ENCODE results near the gene ANKRD66.
"Not testable (repeated sequence)": the region's sequence is repeated elsewhere in the genome, so short reads cannot be mapped to it uniquely, and the experiment has no call there.

The ANKRD66 gene

DNA sequence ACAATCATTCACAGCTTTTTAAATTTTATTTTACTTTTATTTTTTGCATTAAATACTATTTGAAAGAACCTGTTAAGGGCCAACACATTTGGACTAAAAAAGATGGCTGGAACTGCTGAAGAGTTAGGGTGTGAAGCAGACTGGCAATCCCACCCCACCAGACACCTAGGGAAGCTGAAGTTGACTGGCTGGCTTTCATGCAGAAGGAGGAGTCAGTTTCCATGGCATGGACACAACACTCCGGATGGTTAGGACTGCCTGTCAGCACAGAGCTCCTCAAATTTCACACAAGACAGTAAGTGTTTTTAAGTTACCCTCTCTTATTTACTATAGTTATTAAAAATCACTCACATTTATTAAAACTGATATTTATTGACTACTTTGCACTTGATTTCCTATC, at the start of gene ANKRD66:
TSS of gene ANKRD66 (plus strand) at position 238 of the 400 bp plus-strand sequence. CDS start 5,016 bp downstream, outside the sequence.
- no peak for DNase-seq (ENCODE audit: low read depth in 2 of 2)

DNA sequence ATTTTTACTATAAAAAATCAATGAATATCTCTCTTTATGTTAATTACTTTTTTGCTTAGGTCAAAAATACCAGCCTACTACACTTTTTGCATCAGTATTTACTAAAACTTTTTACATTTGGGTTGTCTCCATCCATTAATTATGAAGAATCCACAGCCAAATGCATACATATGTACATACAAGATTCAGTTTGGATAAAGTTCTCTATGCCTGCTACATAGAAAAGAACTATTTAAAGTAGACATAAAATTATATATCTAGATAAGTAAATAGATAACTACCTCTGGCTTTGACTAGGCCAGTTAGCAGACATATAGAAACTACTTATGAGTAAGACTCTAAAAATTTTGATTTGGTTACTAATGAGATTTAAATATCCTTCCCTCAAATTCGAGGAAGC, 46.8 kb upstream of the ANKRD66 start:
- no peak for DNase-seq (ENCODE audit: low read depth in 2 of 2)

DNA sequence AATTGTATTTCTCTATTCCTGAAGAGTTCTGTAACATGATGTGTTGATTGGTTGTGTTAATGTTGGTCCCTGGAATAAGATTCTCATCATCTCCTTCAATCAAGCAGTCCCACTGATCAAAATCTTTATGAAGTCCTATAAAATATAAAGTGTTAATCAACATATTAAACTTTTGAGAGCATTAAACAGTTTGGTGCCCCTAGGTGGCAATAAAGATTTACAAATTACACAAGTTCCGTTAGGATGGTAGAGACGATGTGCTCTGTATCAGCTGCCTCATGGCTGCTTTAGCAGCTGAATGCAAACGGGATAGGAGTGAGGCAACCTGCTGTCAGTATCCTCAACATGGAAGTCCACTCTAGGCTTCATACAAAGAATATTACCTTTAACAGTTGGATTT, 42.2 kb upstream of the ANKRD66 start:
- DNase-seq (ENCODE audit: low read depth in 2 of 2) = no peak

DNA sequence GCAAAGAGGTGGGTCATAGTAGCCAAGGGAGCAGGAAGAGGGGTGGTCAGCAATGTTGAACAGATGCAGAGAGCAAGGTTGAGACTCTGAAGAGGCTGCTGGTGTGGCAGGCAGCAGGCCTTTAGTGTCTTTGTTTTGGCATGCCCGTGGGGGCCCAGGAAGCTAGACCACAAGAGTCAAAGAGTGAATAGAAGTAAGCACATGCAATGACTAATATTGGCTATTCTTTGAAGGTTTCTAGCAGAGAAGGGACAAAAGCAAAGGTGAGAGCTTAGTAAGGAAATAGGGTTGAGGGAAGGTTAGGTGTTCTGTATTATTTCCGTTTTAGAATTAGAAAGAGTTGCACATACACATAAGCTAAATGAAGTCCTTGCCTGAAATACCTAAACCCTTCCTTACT, 40.3 kb upstream of the ANKRD66 start:
- DNase-seq (ENCODE audit: low read depth in 2 of 2) = no peak

DNA sequence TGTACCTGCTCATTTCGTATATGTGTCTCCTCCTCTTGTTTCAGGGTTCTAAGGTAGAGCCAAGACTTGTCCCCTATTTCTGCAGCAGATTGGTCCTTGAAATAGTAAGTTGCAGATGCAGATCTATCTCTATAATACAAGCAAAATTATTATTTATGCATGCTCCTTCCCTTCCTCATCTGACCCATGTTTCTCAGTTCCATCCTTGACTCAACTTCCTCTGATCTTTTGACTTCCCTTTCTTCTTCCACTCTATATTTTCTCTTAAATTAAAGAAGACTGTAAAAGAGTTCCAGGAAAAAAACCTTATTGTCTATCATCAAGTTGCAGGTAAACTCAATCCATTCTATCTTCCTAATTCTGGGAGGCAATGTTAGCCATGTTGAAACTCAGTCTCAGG, 35.2 kb upstream of the ANKRD66 start:
- DNase-seq (ENCODE audit: low read depth in 2 of 2) = no peak

DNA sequence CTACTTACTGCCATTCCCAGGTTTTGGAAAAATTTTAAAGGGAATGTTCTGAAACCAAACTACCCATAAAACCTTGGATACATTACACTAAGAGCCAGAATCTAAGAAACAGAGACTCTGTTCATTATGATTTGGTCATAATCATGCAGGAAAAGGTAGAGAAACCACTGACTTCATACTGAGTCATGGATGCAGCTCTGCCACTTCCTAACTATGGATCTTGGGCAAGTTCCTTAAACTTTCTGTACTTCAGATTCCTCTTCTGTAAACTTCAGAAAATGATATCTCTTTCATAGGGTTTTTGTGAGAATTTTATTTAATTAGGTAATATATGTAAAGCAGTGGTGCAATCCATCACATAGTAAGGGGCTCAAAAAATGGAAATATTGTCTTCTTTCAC, 31.6 kb upstream of the ANKRD66 start:
- no peak for DNase-seq (ENCODE audit: low read depth in 2 of 2)

DNA sequence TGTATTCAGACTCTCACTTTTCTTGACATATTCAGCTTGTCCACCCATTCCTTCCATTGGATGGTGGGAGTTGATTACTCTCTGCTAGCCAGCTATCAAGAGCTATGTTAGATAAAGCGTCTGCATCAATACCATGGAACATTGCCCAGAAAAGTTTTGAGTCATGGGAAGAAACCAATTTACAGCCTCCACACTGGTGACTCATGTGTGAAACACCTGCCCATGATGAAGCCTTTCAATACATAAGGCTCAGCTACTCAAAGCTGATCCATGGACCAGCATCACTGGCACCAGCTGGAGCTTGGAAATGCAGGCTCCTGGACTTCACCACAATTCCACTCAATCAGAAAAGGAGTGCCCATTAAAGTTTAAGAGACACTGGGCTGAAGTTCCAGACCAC, 27.6 kb upstream of the ANKRD66 start:
- no peak for DNase-seq (ENCODE audit: low read depth in 2 of 2)

DNA sequence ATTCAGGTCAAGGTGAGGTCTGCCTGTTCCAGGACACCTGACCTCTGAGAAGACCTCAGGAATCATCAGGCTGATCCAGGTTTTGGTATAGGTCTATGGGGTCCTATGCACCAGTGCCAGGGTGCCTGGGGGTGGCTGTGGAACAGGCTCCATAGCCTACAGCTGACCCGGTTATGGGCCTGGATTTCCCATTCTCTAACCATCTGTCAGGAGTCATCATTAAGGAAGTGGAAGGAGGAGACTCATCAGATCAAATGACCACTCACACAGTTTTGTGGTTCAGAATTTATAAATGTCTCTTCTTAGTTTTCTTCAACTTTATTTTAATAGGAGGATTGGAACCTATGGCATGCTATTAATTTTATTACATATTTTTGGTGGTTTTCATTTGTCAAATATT, 26.3 kb upstream of the ANKRD66 start:
- DNase-seq (ENCODE audit: low read depth in 2 of 2) = no peak

DNA sequence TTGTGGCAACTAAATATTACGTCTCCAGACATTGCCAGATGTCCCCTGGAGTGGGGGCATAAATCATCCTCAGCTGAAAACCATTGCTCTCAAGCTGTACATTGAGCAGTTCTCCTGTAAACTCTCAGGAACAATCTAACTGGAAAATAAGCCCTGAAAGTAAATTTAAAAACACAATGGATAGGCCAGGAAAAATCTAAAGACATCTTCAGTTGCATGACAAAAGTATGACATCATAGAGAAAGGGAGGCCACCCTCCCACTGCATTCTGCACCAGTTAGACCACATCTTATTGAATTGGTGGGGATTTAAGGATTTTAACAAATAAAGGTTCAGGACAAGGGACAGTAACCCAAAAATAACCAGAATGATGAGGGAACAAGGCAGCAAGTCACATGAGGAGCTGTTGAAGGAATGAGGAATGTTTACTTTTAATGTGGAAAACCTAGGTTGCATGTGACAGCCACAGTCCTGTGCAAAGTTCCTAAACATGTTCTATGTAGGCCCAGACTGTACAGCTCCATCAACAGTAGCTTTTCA, 16.9 kb upstream of the ANKRD66 start:
- DNase-seq (ENCODE audit: low read depth in 2 of 2) = no peak

DNA sequence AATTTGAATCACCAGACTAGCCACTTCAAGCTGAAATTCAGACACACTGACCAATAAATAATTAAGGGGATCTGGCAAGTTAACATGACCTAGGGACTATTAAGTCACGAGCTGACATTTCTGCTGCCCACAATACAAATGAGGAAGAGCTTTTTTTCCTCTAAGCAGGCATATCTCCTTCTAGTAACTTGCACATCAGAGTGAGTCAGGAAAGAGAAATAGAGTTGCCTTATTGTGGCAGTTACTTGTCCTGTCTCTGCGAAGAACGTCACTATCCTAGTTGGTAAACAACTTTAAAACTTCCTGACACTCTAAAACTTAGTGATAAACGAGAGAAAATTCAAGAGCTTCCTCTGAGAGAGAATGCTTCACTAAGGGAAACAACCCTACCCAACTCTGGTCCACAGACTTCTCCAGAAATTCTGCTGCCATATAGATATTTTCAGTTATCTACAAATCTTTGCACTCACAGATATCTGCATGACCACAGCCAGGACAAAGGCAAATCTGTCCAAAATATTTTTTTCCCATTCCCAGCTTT, 15.7 kb upstream of the ANKRD66 start:
- DNase-seq (ENCODE audit: low read depth in 2 of 2) = no peak

DNA sequence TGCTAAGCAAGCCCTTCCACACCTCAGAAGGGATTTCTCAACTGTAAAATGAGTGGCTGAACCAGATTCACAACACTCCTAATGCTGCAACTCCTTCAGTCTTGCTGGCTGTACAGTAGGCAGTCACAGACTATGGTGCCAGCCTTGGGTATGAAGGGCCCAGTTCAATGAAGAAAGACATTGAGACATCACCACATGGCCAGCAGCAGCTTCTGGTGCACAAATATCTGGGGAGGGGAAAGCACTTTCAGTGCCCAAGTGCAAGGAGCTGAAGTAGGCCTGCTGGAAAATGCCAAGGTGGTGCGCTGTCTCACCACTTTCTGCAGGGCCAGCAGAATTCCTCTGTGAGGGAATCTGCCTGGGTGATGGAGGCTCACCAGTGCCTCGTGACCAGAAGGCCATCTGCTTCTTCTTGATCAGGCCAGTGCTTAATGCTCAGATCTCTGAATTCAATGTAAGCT, 13.4 kb upstream of the ANKRD66 start:
- no peak for DNase-seq (ENCODE audit: low read depth in 2 of 2)

DNA sequence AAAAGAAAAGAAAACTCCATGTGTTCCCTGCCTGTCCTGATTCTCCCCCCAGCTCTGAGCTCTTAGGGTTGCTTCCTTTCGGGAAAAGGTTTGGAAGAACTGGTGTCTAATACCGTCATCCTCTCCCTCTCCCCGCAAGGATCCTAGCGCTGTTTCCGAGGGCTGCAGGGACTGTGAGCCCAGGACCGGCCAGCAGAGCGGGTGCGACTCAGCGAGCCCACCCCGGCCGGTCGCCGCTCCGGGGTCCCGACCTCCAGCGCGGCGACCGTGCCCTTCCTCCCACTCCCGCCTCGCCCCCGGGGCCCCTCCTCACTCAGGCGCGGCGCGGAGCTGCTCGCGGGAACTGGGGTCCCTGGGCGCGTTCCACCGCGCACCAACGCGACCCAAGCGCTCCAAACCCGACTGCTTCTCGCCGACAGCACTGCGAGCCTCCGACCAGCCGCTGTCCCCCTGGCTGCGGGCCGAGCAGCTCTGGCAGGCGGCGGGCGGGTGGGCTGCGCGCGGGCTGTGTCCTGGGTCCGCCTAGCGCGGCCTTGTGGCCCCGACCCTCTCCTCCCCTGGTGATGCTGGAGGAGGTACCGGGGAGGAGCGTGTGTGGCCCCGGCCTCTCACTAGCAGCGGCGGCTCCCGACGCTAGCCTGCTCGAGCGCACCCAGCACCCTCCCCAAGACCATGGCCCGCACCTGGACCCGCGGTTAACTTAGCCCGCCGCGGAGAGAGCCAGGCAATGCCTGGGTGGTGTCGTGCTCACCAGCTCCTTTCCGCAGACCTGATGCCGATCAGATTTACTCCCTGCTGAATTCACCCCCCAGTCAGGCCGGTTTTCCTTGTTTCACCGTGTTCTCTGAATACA, 11.6 kb upstream of the ANKRD66 start, which contains the start of gene PLA2G7:
TSS of gene PLA2G7 (minus strand) at position 509 of the 853 bp plus-strand sequence. CDS start 12,484 bp downstream, outside the sequence.
- no peak for DNase-seq (ENCODE audit: low read depth in 2 of 2)

DNA sequence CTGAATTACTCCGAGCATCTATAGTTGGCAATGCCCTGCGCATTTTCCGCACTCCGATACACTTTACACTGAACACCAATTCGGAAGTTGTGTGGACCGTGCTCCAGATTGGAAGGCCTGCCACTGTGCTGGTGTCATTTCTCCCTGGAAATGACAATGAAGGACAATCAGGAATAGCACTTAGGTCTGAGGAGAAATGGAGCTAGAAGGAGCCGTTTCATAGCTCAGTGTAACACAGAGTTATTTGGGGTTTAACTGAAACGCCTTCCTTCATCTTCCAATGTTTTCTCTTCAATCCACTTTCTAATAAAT, 11.1 kb upstream of the ANKRD66 start:
- no peak for DNase-seq (ENCODE audit: low read depth in 2 of 2)

DNA sequence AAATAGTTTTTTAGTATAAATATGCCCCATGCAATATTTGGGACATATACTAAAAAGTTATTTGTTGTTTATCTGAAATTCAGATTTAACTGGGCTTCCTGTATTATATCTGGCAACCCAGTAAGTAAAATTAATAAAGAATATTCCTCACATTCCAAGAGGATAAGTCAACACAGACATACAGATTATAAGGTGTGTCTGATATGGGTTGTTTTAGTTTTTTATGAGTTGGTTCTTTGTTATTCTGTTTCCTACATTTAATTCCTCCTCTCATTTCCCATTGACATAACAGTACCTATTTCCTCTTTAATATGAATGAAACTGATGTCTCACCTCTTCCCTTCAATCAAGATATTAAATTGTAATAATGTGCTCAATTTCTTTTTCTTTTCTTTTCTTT, 9.8 kb upstream of the ANKRD66 start:
- no peak for DNase-seq (ENCODE audit: low read depth in 2 of 2)

DNA sequence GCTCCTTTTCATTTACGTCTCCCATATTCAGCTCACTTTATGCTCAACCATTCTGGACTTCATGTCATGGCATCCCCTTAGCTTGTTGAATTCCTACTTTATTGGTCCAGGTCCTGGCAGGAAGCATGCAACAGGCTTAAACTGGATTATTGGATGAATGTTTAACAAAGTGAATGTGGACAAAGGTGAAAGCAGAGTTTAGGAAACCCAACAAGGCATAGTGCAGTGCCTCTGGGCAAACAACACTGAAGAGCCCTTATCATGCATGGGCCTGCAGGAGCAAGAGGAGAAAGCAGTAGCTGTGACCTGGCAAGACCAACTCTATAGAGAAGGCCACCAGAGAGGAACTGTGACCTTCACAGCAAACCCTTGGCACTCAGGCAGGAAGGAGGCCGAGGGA, 5.3 kb upstream of the ANKRD66 start:
- no peak for DNase-seq (ENCODE audit: low read depth in 2 of 2)

DNA sequence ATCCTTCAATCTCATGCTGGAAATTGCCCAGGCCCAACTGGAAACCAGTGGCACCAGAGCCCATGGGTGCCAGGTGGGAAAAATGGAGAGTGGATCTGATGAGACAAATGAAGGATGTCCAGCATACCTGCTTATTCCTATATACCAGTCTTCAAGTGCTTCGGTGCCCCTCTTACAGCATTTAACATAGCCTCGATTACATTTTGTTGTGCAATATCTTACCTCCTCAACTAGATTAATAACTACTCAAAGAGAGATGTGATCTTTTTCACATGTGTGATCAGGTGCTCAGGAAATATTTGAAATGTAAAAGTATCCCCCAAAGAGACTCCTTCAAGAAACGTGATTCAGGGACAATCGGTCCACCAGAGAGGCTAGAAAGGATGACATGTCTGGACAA, 4.8 kb upstream of the ANKRD66 start:
- DNase-seq (ENCODE audit: low read depth in 2 of 2) = no peak

DNA sequence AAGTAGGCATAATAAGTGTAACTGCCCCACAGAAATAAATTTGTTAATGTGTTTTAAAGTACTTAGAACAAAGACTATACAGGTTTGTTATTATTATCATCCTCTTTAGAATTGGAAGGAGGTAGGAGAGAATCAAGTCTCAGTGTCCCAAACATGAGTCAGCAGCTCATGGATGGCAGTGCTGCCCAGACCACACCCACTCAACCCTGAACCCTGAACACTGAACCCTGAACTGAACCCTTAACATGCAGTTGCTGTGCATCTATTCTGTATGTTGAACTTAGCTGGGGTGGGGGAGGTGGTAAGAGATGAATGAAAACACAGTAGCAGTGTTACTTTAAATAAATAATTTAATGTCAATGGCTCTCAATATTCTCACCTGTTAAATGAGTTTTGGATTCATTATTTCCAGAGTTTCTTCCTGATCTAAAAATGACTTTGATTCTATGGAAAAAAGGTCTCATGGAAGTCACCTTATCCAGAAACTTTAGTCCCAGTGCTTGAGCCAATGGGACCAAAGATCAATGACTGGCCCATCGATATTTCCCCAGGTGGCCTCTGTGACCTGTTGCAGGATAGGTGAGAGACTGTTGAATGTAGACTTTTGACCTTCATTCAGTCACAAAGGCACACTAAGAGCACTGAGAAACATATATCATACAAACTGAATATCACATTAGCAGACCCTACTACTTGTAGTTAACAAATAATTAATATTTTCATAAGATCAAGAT, 3.1 kb upstream of the ANKRD66 start:
- no peak for DNase-seq (ENCODE audit: low read depth in 2 of 2)

DNA sequence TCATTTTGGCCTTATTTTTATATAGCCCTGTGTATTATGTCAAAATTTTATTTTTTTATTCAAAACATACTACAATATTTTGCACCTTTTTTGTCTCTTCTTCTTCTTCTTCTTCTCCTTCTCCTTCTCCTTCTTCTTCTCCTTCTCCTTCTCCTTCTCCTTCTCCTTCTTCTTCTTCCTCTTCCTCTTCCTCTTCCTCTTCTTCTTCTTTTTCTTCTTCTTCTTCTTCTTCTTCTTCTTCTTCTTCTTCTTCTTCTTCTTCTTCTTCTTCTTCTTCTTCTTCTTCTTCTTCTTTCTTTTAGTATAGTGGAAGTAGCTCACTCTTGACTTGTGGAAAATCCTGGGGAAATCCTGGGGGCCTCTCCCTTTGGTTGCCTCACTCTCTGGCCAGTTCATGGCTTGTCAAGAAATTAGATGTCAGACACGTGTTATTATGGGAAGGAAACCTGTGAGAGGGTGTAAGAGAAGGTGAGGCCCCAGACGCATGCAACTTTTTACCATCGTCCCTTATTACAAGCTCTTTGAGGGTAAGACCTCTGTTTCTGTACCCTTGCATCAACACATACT, 2.5 kb upstream of the ANKRD66 start:
- DNase-seq (ENCODE audit: low read depth in 2 of 2) = not testable (repeated sequence)

DNA sequence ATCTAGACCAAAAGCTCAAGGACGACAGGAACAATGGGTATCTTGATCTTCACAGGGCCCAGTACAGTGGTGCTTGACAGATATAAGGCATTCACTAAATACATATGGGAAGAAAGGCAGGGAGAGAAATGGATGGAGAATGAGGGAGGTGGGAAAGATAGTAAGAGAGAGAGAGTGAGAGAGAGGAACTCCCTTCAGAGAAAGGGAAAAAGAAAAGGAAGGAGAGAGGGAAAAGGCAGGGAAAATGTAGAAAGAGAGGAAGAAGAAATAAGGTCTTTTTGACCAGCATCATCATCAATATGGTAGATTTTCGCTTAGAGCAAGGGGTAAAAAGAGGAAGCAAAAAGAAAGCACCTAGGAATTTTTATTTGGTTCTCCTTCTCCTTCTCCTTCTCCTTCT, 760 bp upstream of the ANKRD66 start:
- no peak for DNase-seq (ENCODE audit: low read depth in 2 of 2)

DNA sequence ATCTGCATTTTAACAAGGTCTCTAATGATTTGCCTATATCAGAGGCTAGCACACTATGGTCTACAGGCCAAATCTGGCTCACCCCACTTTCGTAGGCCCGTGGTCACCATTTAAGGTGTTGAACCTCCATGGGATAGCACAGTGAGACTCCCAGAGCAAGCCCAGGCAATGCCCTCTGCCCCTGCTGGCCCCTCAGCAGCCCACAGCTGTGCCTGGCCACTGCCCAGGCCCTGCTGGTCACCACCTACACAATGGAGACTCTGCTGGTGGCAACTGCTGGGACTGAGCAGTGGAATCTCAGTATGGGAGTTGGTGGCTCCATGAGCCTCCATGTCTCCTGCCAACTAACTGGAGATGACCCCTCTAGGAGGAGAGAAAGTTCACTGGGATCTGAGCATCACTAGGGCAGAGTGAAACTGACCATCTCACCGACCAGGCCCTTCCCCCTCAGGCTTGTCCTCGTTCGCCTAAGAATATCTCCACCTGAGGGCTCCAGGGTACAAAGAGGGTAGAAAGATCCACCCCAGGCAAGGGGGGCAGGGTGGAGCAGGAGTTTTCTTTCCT, 2.3 kb downstream of the ANKRD66 start:
- DNase-seq (ENCODE audit: low read depth in 2 of 2) = no peak

DNA sequence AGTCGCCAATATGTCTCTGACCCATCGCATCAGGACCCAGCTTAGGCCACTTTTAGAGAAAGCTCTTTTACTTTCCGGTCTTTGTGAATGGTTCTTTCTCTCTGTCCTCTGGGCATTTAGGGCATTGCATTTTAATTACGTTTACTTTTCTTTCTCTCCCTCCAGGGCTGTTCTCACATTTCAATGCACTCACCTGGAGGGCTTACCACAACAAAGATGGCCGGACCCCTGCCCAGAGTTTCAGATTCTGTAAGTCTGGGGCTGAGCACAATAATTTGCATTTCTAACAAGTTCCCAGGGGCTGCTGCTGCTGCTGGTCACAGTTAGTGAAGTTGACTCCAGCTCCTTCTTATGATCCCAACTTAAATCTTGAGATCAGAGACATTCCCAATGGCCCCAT, 3.0 kb downstream of the ANKRD66 start:
- no peak for DNase-seq (ENCODE audit: low read depth in 2 of 2)

DNA sequence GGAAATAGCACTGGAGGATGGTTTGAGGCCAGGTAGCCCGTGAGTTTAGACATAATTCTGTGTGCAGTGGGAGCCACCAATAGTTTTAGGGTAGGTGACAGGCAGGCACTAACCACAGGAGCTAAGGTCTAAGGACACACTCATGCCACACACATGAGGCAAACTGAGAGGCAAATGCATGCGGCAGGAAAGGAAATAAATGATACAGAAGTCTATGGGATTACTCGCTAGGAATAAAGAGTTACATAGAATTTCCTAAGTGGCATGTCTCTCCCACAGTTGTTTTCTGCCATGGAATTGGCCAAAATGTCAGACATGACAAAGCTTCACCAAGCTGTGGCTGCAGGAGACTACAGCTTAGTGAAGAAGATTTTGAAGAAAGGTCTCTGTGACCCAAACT, 4.9 kb downstream of the ANKRD66 start:
- no peak for DNase-seq (ENCODE audit: low read depth in 2 of 2)

All from stimulated activated CD8-positive, alpha-beta memory T cell treated with anti-CD3 and anti-CD28 coated beads, Interleukin-15, amount 100 ng/mL, for 4 hours (primary cell).